H1 (cell line): ENCODE data around the gene ARPP21. TPM values are rescaled to one million over a fixed set of nuclear protein-coding genes. Genes with fewer than 3 reads are reported as not detected.

Experiments
- CTCF ChIA-PET: fragments of 300-600 bp; sonication (Branson Sonifier 250); formaldehyde crosslinking; loops from one replicate; lab custom pipeline; 2021; ENCODE audit not compliant: partially characterized antibody; lab: Charles Lee
- POLR2A ChIA-PET: fragments of 300-600 bp; sonication (Branson Sonifier 250); formaldehyde crosslinking; loops from one replicate; lab custom pipeline; 2021; ENCODE audit warnings: inconsistent platforms; ENCODE audit not compliant: partially characterized antibody; lab: Charles Lee
- DNase-seq, 2 experiments: peaks; one replicate each; pipeline versions ENCODE4 v3.0.0 to v3.0.0-alpha.2; 2010 to 2022; ENCODE audit warnings: low spot score in 2 of 2, low read depth in 1 of 2, mixed read lengths in 1 of 2
- FAIRE-seq: peaks from 2 replicates; lab custom pipeline; 2011; peaks lifted over from hg19 to GRCh38; lab: Jason Lieb, UNC
- H2AFZ ChIP-seq: 2 replicates; pipeline ENCODE4 v1.8.1; 2012; ENCODE audit warnings: low read length, inconsistent platforms
- H2AK5ac ChIP-seq: 2 replicates; pipeline ENCODE4 v1.6.1; 2013; ENCODE audit warnings: low read depth, low read length
- H2BK120ac ChIP-seq: replicated peaks from 2 replicates; pipeline ENCODE3; 2013; ENCODE audit warnings: low read depth, low read length, inconsistent platforms
- H2BK12ac ChIP-seq: 2 replicates; pipeline ENCODE4 v1.6.1; 2013; ENCODE audit warnings: low read depth, low read length
- H2BK15ac ChIP-seq: 2 replicates; pipeline ENCODE4 v1.6.1; 2013; ENCODE audit warnings: low read length
- H2BK20ac ChIP-seq: 2 replicates; pipeline ENCODE4 v1.6.1; 2013; ENCODE audit warnings: low read length
- H2BK5ac ChIP-seq: 2 replicates; pipeline ENCODE4 v1.6.1; 2013; ENCODE audit warnings: low read depth, low read length
- H3K14ac ChIP-seq: 2 replicates; pipeline ENCODE4 v1.6.1; 2013; ENCODE audit warnings: inconsistent platforms; ENCODE audit not compliant: insufficient read length
- H3K18ac ChIP-seq: 2 replicates; pipeline ENCODE4 v1.6.1; 2013; ENCODE audit warnings: low read length; ENCODE audit errors: extremely low read depth
- H3K23ac ChIP-seq: 2 replicates; pipeline ENCODE4 v1.6.1; 2013; ENCODE audit warnings: inconsistent platforms; ENCODE audit not compliant: insufficient read length
- H3K23me2 ChIP-seq: 2 replicates; pipeline ENCODE4 v1.6.1; 2013; ENCODE audit warnings: low read depth, low read length
- H3K27ac ChIP-seq: 2 replicates; pipeline ENCODE4 v1.6.1; 2011; ENCODE audit warnings: low read depth, low read length, inconsistent platforms
- H3K27me3 ChIP-seq, 4 experiments: replicated peaks in 1 of 4; 1 replicate in 1 of 4; 2 replicates in 3 of 4; pipeline versions ENCODE4 v1.6.1 to v1.8.1; 2011 to 2013; ENCODE audit warnings: low read length in 3 of 4, mild to moderate bottlenecking in 3 of 4, inconsistent platforms in 2 of 4, mixed read lengths in 2 of 4, moderate library complexity in 1 of 4; ENCODE audit not compliant: control insufficient read depth in 3 of 4, insufficient read depth in 3 of 4; ENCODE audit errors: extremely low read depth in 1 of 4
- H3K36me3 ChIP-seq, 4 experiments: 2 replicates each; pipeline versions ENCODE4 v1.6.1 to v1.8.1; 2011 to 2013; ENCODE audit warnings: mild to moderate bottlenecking in 4 of 4, low read length in 3 of 4, moderate library complexity in 2 of 4, control low read depth in 1 of 4, inconsistent platforms in 1 of 4; ENCODE audit not compliant: insufficient read depth in 4 of 4, control insufficient read depth in 2 of 4
- H3K4ac ChIP-seq: replicated peaks from 2 replicates; pipeline ENCODE3; 2013; ENCODE audit warnings: low read length, low read depth, mixed read lengths, inconsistent platforms; ENCODE audit not compliant: insufficient read length
- H3K4me1 ChIP-seq, 4 experiments: replicated peaks in 1 of 4; 1 replicate in 1 of 4; 2 replicates in 3 of 4; pipeline versions ENCODE4 v1.6.1 to v1.8.1; 2011 to 2013; ENCODE audit warnings: low read length in 3 of 4, inconsistent platforms in 2 of 4, mixed read lengths in 1 of 4; ENCODE audit not compliant: insufficient read depth in 4 of 4, control insufficient read depth in 3 of 4
- H3K4me2 ChIP-seq, 2 experiments: 2 replicates each; pipeline versions ENCODE4 v1.6.1 to v1.8.1; 2011 to 2013; ENCODE audit warnings: low read depth in 2 of 2, low read length in 2 of 2, control low read depth in 1 of 2, inconsistent platforms in 1 of 2, mild to moderate bottlenecking in 1 of 2; ENCODE audit not compliant: insufficient read depth in 1 of 2
- H3K4me3 ChIP-seq, 4 experiments: fragments of 200-600, 300-600 bp in 1 of 4; sonication (generic), shearing (Covaris generic), sonication (Bioruptor Twin) in 1 of 4; 2 replicates each; pipeline versions ENCODE4 v1.5.1 to v1.8.1; 2011 to 2016; ENCODE audit warnings: low read length in 4 of 4, low read depth in 3 of 4, control low read depth in 2 of 4, inconsistent platforms in 2 of 4, mild to moderate bottlenecking in 2 of 4, mixed read lengths in 1 of 4, moderate library complexity in 1 of 4; ENCODE audit not compliant: insufficient read depth in 2 of 4; ENCODE audit errors: extremely low read depth in 1 of 4
- H3K56ac ChIP-seq: replicated peaks from 2 replicates; pipeline ENCODE3; 2013; ENCODE audit warnings: low read depth, mild to moderate bottlenecking, mixed read lengths, low read length, inconsistent platforms; ENCODE audit not compliant: insufficient read length
- H3K79me1 ChIP-seq: 2 replicates; pipeline ENCODE4 v1.6.1; 2013; ENCODE audit warnings: low read depth, low read length, control low read depth
- H3K79me2 ChIP-seq, 2 experiments: 2 replicates each; pipeline versions ENCODE4 v1.6.1 to v1.8.1; 2012 to 2013; ENCODE audit warnings: low read length in 2 of 2, mild to moderate bottlenecking in 2 of 2, inconsistent platforms in 1 of 2; ENCODE audit not compliant: insufficient read depth in 2 of 2, control insufficient read depth in 1 of 2
- H3K9ac ChIP-seq, 4 experiments: replicated peaks in 1 of 4; 1 replicate in 1 of 4; 2 replicates in 3 of 4; pipeline versions ENCODE4 v1.6.1 to v1.8.1; 2011 to 2013; ENCODE audit warnings: low read depth in 3 of 4, low read length in 3 of 4, control low read depth in 2 of 4, mild to moderate bottlenecking in 2 of 4, moderate library complexity in 2 of 4, inconsistent platforms in 1 of 4; ENCODE audit errors: extremely low read depth in 1 of 4
- H3K9me3 ChIP-seq, 2 experiments: 2 replicates each; pipeline versions ENCODE4 v1.6.1 to v1.8.1; 2012 to 2013; ENCODE audit warnings: mild to moderate bottlenecking in 2 of 2, moderate library complexity in 2 of 2, control low read depth in 1 of 2, inconsistent platforms in 1 of 2, low read depth in 1 of 2, low read length in 1 of 2, mixed read lengths in 1 of 2; ENCODE audit not compliant: insufficient read depth in 2 of 2
- H4K20me1 ChIP-seq, 2 experiments: replicated peaks in 1 of 2; 2 replicates each; pipeline versions ENCODE3 to v1.8.1; 2011 to 2013; ENCODE audit warnings: inconsistent platforms in 2 of 2, low read length in 2 of 2, mild to moderate bottlenecking in 1 of 2; ENCODE audit not compliant: insufficient read depth in 2 of 2, control insufficient read depth in 1 of 2
- H4K5ac ChIP-seq: 2 replicates; pipeline ENCODE4 v1.6.1; 2013; ENCODE audit warnings: low read length, low read depth, mixed read lengths, inconsistent platforms; ENCODE audit not compliant: insufficient read length
- H4K8ac ChIP-seq: 2 replicates; pipeline ENCODE4 v1.8.0; 2013; ENCODE audit warnings: mild to moderate bottlenecking, moderate library complexity, low read length, inconsistent platforms; ENCODE audit not compliant: insufficient read depth; ENCODE audit errors: extremely low read depth
- H4K91ac ChIP-seq: replicated peaks from 2 replicates; pipeline ENCODE3; 2013; ENCODE audit warnings: low read length, mixed read lengths, inconsistent platforms; ENCODE audit not compliant: insufficient read length
- HDAC2 ChIP-seq, 2 experiments: fragments of 300-600 bp in 1 of 2; sonication (generic) in 1 of 2; IDR thresholded peaks; 2 replicates each; pipeline ENCODE4 v1.6.1; 2011 to 2012; ENCODE audit warnings: low read depth in 2 of 2, low read length in 2 of 2, mild to moderate bottlenecking in 2 of 2, moderate library complexity in 2 of 2, borderline replicate concordance in 1 of 2, inconsistent platforms in 1 of 2
- RBBP5 ChIP-seq: IDR thresholded peaks from 2 replicates; pipeline ENCODE4 v1.7.1; 2012; ENCODE audit warnings: low read depth, mild to moderate bottlenecking, inconsistent platforms, low read length, moderate library complexity, borderline replicate concordance
- SUZ12 ChIP-seq: fragments of 200-600 bp; sonication (generic); IDR thresholded peaks from 2 replicates; pipeline ENCODE4 v1.6.1; 2012; ENCODE audit warnings: mild to moderate bottlenecking, inconsistent platforms, low read length, moderate library complexity, mixed read lengths
- TCF12 ChIP-seq: IDR thresholded peaks from 2 replicates; pipeline ENCODE4 v1.6.1; 2011; ENCODE audit warnings: low read depth, mild to moderate bottlenecking, low read length
- polyA plus RNA-seq, 7 experiments: library from polyadenylated mRNA; depleted of rRNA in 3 of 7; stranded (reverse) in 5 of 7; unstranded in 2 of 7; fragments of >200 nt in 5 of 7; fragments of 200-250 nt in 2 of 7; gene quantifications; 1 replicate in 5 of 7; 2 replicates in 1 of 7; 4 replicates in 1 of 7; pipeline versions ENCODE4 v1.2.1 to v1.2.3, GENCODE V29; 2011 to 2013; ENCODE audit warnings: missing spikeins in 2 of 7, mixed read lengths in 2 of 7
- total RNA-seq: library from RNA; stranded (reverse); fragmentation: NEBNext Ultra II Directional; extraction: Animal tissue kit (Norgen Biotek cat#: 25700); gene quantifications from 2 replicates; pipeline ENCODE4 v1.2.1, GENCODE V29; 2021
- TF ChIP-seq, protein P1 (sequence below): IDR thresholded peaks from 2 replicates; pipeline ENCODE4 v1.6.1; 2012; ENCODE audit warnings: inconsistent platforms

The ARPP21 gene
- total and polyA plus RNA-seq, 2 of the 8 experiments (the other 6 are each of a cell fraction or from before 2014, with no cell fraction given), result not detected

DNA sequence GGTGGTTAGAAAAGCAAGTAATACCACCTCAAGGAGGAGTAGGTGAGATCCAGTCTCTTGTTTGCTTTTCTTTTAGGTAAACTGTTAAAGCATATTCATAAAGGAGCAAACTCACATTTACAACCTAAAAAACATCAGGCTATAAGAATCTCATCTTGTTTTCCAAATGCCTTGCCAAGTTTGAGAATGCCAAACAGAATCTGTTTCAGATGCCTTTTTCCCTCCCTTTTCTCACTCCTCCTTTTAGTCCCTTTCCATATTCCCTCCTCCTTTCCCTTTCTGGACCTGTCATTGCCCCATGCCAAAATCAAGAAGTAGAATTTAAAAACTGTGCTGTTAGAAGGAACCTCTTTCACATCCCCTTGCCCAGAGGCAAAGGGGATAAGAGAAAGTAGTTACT lies 140.3 kb downstream of the ARPP21 start:
- Histone ChIP-seq H3K79me2 (no peaks in the 10 kb centered on the region), H3K79me1 (no peaks in the 10 kb centered on the region), H3K4me3 (no peak overlapping the region), H3K23ac (no peak overlapping the region), H3K4me2 (no peak overlapping the region), H3K4me1 (peaks cover 0 to 2% (median 0%) of the 10 kb centered on the region in 4 experiments; a peak in 1 of 7 replicates), H3K23me2 (no peaks in the 10 kb centered on the region), H3K27me3 (no peaks in the 10 kb centered on the region), H3K56ac (no peak overlapping the region), H3K14ac (no peak overlapping the region), H2BK12ac (no peak overlapping the region), H4K5ac (no peak overlapping the region), H2BK15ac (no peak overlapping the region), H2BK20ac (no peak overlapping the region), H4K8ac (no peak overlapping the region), H2AK5ac (no peak overlapping the region), H2BK120ac (no peak overlapping the region), H3K9me3 (no peaks in the 10 kb centered on the region), H3K18ac (no peak overlapping the region), H2AFZ (no peak overlapping the region), H3K9ac (no peak overlapping the region), H3K36me3 (no peaks in the 10 kb centered on the region), H3K27ac (no peak overlapping the region), H4K91ac (no peak overlapping the region), H3K4ac (no peak overlapping the region), H4K20me1 (no peaks in the 10 kb centered on the region), H2BK5ac (no peak overlapping the region)
- no peak for FAIRE-seq
- POLR2A ChIA-PET, result no interaction called here
- no peak for DNase-seq
- CTCF ChIA-PET, result no interaction called here
- TF ChIP-seq TCF12, result no peak
- TF ChIP-seq RBBP5, result no peak
- TF ChIP-seq HDAC2 (IDR thresholded peaks at IDR 0.05; ENCODE audit: borderline replicate concordance in 1 of 2, low read depth in 2 of 2, low read length in 2 of 2), result no peak
- TF ChIP-seq, protein P1, sequence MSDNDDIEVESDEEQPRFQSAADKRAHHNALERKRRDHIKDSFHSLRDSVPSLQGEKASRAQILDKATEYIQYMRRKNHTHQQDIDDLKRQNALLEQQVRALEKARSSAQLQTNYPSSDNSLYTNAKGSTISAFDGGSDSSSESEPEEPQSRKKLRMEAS, result no peak
- no peak for TF ChIP-seq SUZ12
